HG03066 (cell line): ENCODE measurements around the gene RPS25.
"Not testable (repeated sequence)": the region's sequence is repeated elsewhere in the genome, so short reads cannot be mapped to it uniquely, and the experiment has no call there.

Experiments
- ATAC-seq: cut with Tn5 transposase; IDR thresholded peaks from one replicate; pipeline ENCODE4 v1.9.1; 2021; ENCODE audit warnings: low read depth; ENCODE audit not compliant: unreplicated experiment

Gene RPS25

GRCh38 chr11:119041821-119042514, 23.8 kb upstream of the RPS25 start:
- ATAC-seq = no peak

- ATAC-seq = not testable (repeated sequence)
Measured at GRCh38 chr11:119039471-119039870, 21.3 kb upstream of the RPS25 start.

- no peak for ATAC-seq
Measured at GRCh38 chr11:119038884-119039283, 20.7 kb upstream of the RPS25 start.

GRCh38 chr11:119034813-119035212, 16.7 kb upstream of the RPS25 start:
- no peak for ATAC-seq

- ATAC-seq = not testable (repeated sequence)
Measured at GRCh38 chr11:119033421-119033820, 15.3 kb upstream of the RPS25 start.

GRCh38 chr11:119031912-119032280, 13.8 kb upstream of the RPS25 start:
- no peak for ATAC-seq

- ATAC-seq = peak; percentile 88
Measured at GRCh38 chr11:119030329-119031047, 12.3 kb upstream of the RPS25 start, which contains the start of gene SLC37A4. TSS of gene SLC37A4 (minus strand) at chr11:119030877.

GRCh38 chr11:119030029-119030328, 11.8 kb upstream of the RPS25 start:
- peak; percentile 18 for ATAC-seq

GRCh38 chr11:119029340-119030028, 11.3 kb upstream of the RPS25 start:
- peak; percentile 18 for ATAC-seq

GRCh38 chr11:119029069-119029339, 10.9 kb upstream of the RPS25 start:
- ATAC-seq = no peak

GRCh38 chr11:119028346-119029068, 10.4 kb upstream of the RPS25 start:
- no peak for ATAC-seq

GRCh38 chr11:119027561-119028345, 9.6 kb upstream of the RPS25 start:
- no peak for ATAC-seq

GRCh38 chr11:119026970-119027369, 8.8 kb upstream of the RPS25 start:
- no peak for ATAC-seq

- ATAC-seq = no peak
Measured at GRCh38 chr11:119025978-119026766, 8.0 kb upstream of the RPS25 start.

- no peak for ATAC-seq
Measured at GRCh38 chr11:119025541-119025940, 7.4 kb upstream of the RPS25 start.

GRCh38 chr11:119025099-119025473, 6.9 kb upstream of the RPS25 start:
- no peak for ATAC-seq

GRCh38 chr11:119024430-119025098, 6.4 kb upstream of the RPS25 start:
- no peak for ATAC-seq

GRCh38 chr11:119023741-119024140, 5.6 kb upstream of the RPS25 start:
- ATAC-seq = no peak

- ATAC-seq = no peak
Measured at GRCh38 chr11:119021631-119022030, 3.5 kb upstream of the RPS25 start.
